ENCODE measurements around the gene DUSP11.
A peak's percentile ranks its signal among the peaks of the same experiment; 100 is the strongest.
"Not testable (repeated sequence)": the region's sequence is repeated elsewhere in the genome, so short reads cannot be mapped to it uniquely, and the experiment has no call there.

The DUSP11 gene

GRCh38 chr2:73779467-73780236 lies at the start of gene DUSP11:
Gene DUSP11 (minus strand): TSS chr2:73780103. CDS start chr2:73779974, 129 bp downstream.
- DNase-seq = peak; percentile 97

- DNase-seq = peak; percentile 98
Observed at GRCh38 chr2:73828818-73829570, 49.1 kb upstream of the DUSP11 start, which contains the start of gene STAMBP. Gene STAMBP (plus strand): TSS chr2:73828961. CDS start chr2:73830857, 1,896 bp downstream.

GRCh38 chr2:73828389-73828817 lies 48.5 kb upstream of the DUSP11 start:
- DNase-seq = no peak

GRCh38 chr2:73827660-73828388 lies 47.9 kb upstream of the DUSP11 start:
- DNase-seq = no peak

GRCh38 chr2:73827018-73827417 lies 47.1 kb upstream of the DUSP11 start:
- no peak for DNase-seq

- DNase-seq = no peak
Observed at GRCh38 chr2:73825408-73825807, 45.5 kb upstream of the DUSP11 start.

GRCh38 chr2:73823916-73824523 lies 44.1 kb upstream of the DUSP11 start:
- DNase-seq = no peak

- DNase-seq = no peak
Observed at GRCh38 chr2:73823416-73823815, 43.5 kb upstream of the DUSP11 start.

- no peak for DNase-seq
Observed at GRCh38 chr2:73822991-73823390, 43.1 kb upstream of the DUSP11 start.

- no peak for DNase-seq
Observed at GRCh38 chr2:73822276-73822675, 42.4 kb upstream of the DUSP11 start.

GRCh38 chr2:73821669-73822068 lies 41.8 kb upstream of the DUSP11 start:
- no peak for DNase-seq

GRCh38 chr2:73821227-73821626 lies 41.3 kb upstream of the DUSP11 start:
- DNase-seq = no peak

GRCh38 chr2:73818296-73818695 lies 38.4 kb upstream of the DUSP11 start:
- DNase-seq = no peak

GRCh38 chr2:73812635-73813034 lies 32.7 kb upstream of the DUSP11 start:
- DNase-seq = no peak

- DNase-seq = no peak
Observed at GRCh38 chr2:73811878-73812277, 32.0 kb upstream of the DUSP11 start.

GRCh38 chr2:73783883-73784282 lies 4.0 kb upstream of the DUSP11 start, which contains the start of gene C2orf78:
Gene C2orf78 (plus strand): TSS chr2:73784183. CDS start chr2:73784310, 127 bp downstream.
- not testable (repeated sequence) for DNase-seq

GRCh38 chr2:73783402-73783801 lies 3.5 kb upstream of the DUSP11 start:
- not testable (repeated sequence) for DNase-seq

- no peak for DNase-seq
Observed at GRCh38 chr2:73780237-73780582, 307 bp upstream of the DUSP11 start.

- not testable (repeated sequence) for DNase-seq
Observed at GRCh38 chr2:73778867-73779466, 936 bp downstream of the DUSP11 start.

- DNase-seq = no peak
Observed at GRCh38 chr2:73776869-73777519, 2.9 kb downstream of the DUSP11 start.

GRCh38 chr2:73776381-73776780 lies 3.5 kb downstream of the DUSP11 start:
- DNase-seq = no peak

- no peak for DNase-seq
Observed at GRCh38 chr2:73772819-73773218, 7.1 kb downstream of the DUSP11 start.
